Ovary (tissue), 3 donors: ENCODE measurements around the gene FLOT1.

Experiments used
- CTCF ChIP-seq, 3 donors: fragments of 450-650 bp in 2 of 3; fragments of 200-600 bp in 1 of 3; IDR thresholded peaks; one replicate each; pipeline versions ENCODE4 v1.5.1 to v1.8.0; 2016 to 2022; ENCODE audit warnings: antibody characterized with exemption in 3 of 3, mild to moderate bottlenecking in 1 of 3
- EP300 ChIP-seq: sonication (generic); formaldehyde crosslinking; IDR thresholded peaks from one replicate; pipeline ENCODE4 v1.6.1; 2017; ENCODE audit warnings: antibody characterized with exemption
- donor health status: DM: no; HTN: no; CAD: no.

- TF ChIP-seq CTCF (IDR thresholded peaks at IDR 0.05) (no peak), EP300 (no peak)
These were observed 27.5 kb upstream of the FLOT1 start for GRCh38 chr6:30769853-30770524.
